ENCODE measurements around the gene PANX1.

DNA sequence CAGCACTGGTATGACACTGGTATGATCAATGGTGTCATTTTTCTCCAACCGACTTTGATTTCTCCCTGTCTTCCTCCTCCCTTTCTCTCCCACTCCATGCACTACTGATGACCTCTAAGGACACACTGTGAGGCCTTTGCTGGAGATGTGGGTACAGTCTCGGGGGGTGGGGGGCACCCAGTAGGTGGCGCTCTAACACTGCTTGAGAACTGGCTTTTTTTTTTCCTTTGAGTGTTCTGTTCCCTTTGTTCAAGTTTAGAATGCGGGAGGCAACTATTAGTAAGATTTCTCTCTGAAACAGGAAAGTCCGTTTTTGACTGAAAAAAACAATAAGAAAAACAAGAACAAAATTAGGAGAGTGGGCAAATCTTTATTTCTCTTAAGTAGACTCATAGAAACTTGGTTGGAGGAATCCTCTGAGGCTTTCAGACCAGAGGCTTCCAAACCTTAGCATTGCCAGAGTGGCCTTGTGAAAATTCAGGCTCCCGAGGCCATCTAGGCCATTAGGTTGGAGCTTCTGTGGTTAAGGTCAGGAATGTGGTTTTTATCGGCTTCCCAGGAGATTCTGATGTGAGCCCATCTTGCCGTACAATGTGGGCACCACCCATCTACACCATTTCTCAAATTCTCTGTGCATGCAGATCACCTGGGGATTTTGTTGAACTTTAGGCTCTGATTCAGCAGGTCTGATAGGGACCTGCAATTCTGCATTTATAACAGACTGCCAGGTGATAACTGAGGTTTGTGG, 43.2 kb downstream of the PANX1 start:
- TF ChIP-seq, protein P1, sequence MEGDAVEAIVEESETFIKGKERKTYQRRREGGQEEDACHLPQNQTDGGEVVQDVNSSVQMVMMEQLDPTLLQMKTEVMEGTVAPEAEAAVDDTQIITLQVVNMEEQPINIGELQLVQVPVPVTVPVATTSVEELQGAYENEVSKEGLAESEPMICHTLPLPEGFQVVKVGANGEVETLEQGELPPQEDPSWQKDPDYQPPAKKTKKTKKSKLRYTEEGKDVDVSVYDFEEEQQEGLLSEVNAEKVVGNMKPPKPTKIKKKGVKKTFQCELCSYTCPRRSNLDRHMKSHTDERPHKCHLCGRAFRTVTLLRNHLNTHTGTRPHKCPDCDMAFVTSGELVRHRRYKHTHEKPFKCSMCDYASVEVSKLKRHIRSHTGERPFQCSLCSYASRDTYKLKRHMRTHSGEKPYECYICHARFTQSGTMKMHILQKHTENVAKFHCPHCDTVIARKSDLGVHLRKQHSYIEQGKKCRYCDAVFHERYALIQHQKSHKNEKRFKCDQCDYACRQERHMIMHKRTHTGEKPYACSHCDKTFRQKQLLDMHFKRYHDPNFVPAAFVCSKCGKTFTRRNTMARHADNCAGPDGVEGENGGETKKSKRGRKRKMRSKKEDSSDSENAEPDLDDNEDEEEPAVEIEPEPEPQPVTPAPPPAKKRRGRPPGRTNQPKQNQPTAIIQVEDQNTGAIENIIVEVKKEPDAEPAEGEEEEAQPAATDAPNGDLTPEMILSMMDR (IDR thresholded peaks at IDR 0.05; ENCODE audit: insufficient read depth, low read length, poor library complexity, severe bottlenecking): peak; percentile 92
- TF ChIP-seq EZH2phosphoT487 (conservative IDR thresholded peaks at IDR 0.05; ENCODE audit: low read length): no peak

All from SU-DHL-6 (cell line).